ENCODE measurements around the gene KIF5B.
"Not testable (repeated sequence)": the region's sequence is repeated elsewhere in the genome, so short reads cannot be mapped to it uniquely, and the experiment has no call there.

KIF5B gene

GRCh38 chr10:32056136-32057035 is at the start of gene KIF5B:
KIF5B (minus strand) TSS chr10:32056425; CDS start chr10:32055973, 452 bp downstream.
- DNase-seq, result peak; percentile 34 to 55

GRCh38 chr10:32105782-32106382 is 49.7 kb upstream of the KIF5B start:
- no peak for DNase-seq

DNA sequence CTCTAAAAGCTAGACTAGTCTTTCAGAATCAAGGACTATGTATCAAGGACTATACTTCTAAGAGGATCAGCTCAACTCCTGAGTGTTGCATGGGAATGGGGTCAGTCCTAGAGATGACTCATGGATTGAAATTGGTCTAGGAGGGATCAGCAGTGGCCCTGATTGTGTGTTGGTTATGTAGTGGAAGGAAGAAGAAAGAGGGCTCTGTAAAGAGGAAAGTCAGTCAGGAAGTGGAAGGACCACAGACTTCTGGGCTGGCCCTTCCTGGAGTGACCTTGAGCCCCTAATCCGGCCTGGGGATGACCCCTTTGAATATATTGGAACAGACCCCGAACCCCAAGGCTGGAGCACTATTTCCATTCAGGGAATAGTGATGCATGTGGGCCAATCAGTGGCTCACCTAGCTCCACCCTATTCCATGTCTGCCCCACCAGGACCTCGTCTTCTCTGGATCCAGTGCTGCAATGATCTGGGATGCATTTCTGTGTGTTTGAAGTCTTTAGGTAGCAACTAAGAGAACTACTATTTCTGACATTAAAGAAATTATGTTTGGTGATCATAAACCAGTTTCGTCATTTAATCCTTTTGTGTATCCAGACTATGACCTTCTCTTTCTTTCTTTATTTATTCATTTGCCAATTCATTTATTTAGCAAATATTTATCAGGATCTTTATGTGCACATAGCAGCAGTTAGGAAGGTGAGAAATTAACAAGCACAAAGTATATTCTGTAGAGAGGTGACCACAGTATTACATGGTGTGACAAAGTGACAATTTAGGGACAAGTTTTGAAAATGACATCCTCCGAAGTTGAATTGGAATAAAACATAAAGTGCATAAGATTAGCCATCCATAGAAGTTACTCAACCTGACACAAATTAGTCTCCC is 48.6 kb upstream of the KIF5B start:
- no peak for DNase-seq

DNA sequence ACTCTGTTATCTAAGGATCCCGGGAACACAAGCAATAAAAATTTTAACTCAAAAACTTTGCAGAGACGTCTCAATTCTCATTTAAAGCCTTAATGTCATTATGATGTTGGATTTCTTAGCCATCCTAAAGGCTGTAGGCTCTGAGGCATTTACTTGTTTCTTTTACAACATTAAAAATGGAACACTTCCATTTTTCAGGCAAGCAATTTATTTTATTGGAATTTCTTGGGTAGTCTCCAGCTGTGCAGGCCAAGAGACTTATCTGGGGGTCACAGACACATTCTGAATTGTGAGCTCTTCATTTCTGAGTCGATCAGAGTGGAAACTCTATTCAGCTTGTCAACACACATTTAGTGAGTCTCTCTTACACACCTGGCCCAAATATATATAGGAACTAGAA is 48.0 kb upstream of the KIF5B start:
- no peak for DNase-seq

DNA sequence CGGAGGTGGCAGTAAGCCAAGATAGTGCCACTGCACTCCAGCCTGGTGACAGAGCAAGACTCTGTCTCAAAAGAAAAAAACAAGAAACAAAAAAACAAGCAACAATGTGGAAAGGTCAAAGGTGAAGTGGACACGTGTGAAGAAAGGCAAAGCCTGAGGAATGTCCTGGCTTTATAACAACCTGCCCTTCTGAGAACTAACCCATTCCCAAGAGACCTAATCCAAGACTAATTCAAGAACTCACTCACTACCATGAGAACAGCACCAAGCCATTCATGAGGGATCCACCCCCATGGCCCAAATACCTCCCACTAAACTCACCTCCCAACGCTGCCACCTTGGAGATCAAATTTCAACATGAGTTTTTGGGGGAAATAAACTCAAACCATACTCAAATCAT is 47.5 kb upstream of the KIF5B start:
- no peak for DNase-seq

DNA sequence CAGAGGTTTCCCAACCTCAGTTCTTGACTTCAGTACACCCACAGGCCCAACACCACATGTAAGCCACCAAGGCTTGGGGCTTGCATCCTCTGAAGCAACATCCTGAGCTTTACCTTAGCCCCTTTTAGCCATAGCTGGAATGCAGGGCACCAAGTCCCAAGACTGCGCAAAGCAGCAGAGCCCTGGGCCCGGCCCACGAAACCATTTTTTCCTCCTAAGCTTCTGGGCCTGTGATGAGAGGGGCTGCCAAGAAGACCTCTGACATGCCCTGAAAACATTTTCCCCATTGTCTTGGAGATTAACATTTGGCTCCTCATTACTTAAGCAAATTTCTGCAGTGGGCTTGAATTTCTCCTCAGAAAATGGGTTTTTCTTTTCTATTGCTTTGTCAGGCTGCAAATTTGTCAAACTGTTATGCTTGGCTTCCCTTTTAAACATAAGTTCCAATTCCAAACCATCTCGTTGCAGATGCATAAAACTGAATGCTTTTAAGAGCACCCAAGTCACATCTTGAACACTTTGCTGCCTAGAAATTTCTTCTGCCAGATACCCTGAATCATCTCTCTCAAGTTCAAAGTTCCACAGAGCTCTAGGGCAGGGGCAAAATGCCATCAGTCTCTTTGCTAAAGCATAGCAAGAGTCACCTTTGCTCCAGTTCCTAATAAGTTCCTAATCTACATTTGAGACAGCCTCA is 42.5 kb upstream of the KIF5B start:
- DNase-seq, result not testable (repeated sequence)

- no peak for DNase-seq
Observed at GRCh38 chr10:32095116-32095733, 39.0 kb upstream of the KIF5B start.

DNA sequence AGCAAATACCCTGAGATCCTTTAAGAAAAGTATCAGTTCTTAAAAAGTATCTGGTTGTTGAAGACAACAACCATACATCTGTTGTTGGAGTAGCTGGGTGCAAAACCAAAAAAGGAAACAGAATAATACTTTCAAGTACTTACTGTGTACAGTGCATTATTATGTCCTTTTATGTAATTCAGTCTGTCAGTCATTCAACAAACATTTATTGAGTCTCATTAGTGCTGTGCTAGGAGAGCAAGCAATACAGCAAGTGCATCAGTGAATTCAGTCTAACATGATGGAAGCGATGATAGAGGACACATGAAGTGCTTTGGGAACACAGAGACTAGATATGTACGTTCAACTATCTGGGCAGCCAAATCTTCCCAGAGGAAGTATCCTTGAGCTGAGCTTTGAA is 37.4 kb upstream of the KIF5B start:
- no peak for DNase-seq

- no peak for DNase-seq
Observed at GRCh38 chr10:32091046-32091445, 34.8 kb upstream of the KIF5B start.

DNA sequence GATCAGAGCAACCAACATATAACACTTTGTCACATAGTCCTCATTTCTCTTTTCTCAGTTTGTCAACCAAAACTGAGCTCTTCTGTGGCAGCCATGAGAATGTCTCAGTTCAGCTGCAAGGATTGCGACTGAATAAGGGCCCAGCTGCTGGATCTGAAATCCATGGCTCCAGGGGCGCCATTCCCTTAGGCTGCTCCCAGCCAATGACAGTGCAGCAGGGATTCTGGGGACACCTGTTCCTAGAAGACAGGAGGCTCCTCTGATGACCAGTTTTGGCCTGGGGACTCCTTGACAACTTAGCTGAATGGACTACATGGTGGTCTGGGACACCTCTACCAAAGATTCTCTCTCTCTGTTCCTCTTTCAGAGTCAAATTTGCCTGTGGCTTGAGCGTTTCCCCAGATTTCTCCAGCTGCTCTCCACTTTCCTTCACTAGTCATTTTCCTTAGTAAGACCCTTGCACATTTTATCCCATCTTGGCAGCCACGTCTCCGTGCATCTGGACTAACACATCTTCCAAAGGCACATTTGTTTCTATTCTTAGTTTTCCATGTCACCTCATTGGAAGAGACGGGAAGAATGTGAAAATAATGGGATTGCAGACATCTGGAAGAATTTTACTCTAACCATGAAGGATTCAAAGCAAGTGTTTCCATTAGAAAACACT is 28.1 kb upstream of the KIF5B start:
- DNase-seq, result no peak

- no peak for DNase-seq
Observed at GRCh38 chr10:32077896-32078485, 21.8 kb upstream of the KIF5B start.

GRCh38 chr10:32073659-32074058 is 17.4 kb upstream of the KIF5B start:
- DNase-seq, result no peak

- DNase-seq, result no peak
Observed at GRCh38 chr10:32073128-32073527, 16.9 kb upstream of the KIF5B start.

GRCh38 chr10:32072025-32072800 is 16.0 kb upstream of the KIF5B start:
- no peak for DNase-seq

GRCh38 chr10:32070645-32071044 is 14.4 kb upstream of the KIF5B start:
- DNase-seq, result peak; percentile 7 to 15

DNA sequence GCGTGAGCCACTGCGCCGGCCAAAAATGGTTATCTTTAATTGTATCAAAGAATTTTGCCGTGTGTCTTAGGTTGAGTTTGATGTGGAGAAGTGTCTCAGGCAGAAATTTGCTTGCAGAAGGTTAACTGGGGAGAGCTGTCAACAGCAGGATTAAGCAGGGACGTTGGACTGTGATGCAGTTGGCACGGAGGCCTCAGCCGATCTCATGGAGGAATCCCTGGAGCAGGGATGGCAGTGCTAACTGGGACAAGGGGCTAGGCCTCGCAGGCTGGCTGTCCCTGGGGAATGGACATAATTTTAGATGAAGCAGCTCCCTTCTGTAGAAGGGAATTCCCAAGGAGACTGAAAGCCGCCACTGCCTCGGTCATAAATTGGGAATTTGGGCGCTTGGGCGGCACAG is 12.3 kb upstream of the KIF5B start:
- no peak for DNase-seq

GRCh38 chr10:32067931-32068330 is 11.7 kb upstream of the KIF5B start:
- DNase-seq, result not testable (repeated sequence)

GRCh38 chr10:32065856-32066255 is 9.6 kb upstream of the KIF5B start:
- no peak for DNase-seq

DNA sequence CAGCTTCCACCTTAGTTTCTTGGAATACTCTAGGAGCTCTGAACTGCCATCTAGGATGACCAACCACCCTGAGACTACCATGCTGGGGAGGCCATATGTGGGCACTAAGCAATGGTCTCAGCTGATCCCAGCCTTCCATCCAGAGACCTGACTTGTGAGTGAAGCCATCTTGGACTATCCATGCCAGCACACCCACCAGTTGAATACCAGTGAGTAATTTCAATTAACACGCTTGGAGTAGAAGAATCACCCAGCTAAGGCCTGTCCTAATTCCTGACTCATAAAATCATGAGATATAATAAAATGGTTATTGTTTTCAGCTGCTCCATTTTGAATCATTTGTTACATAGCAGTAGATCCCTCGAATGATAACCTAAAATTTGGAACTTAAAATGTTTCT is 5.2 kb upstream of the KIF5B start:
- no peak for DNase-seq

- no peak for DNase-seq
Observed at GRCh38 chr10:32060347-32060746, 4.1 kb upstream of the KIF5B start.
